Mesothelial cell of epicardium (in vitro differentiated cells): Measurements from ENCODE around the gene CDKN1C. TPM values are rescaled to one million over a fixed set of nuclear protein-coding genes. Genes with fewer than 3 reads are reported as not detected.
A peak's percentile ranks its signal among the peaks of the same experiment; 100 is the strongest.

Experiments used
- DNase-seq, 2 experiments: peaks; one replicate each; pipeline ENCODE4 v3.0.0; 2021; ENCODE audit warnings: low spot score in 2 of 2; ENCODE audit not compliant: unreplicated experiment in 2 of 2
- H3K27ac Mint-ChIP-seq: 2 replicates; pipeline ENCODE4 v1.8.0; 2021; ENCODE audit warnings: mixed read lengths
- H3K27me3 Mint-ChIP-seq: 2 replicates; pipeline ENCODE4 v1.8.0; 2021; ENCODE audit warnings: low read depth, mixed read lengths
- H3K36me3 Mint-ChIP-seq: 2 replicates; pipeline ENCODE4 v1.8.0; 2021; ENCODE audit warnings: mixed read lengths
- H3K4me1 Mint-ChIP-seq: 2 replicates; pipeline ENCODE4 v1.8.0; 2021; ENCODE audit warnings: mixed read lengths
- H3K4me3 Mint-ChIP-seq: 2 replicates; pipeline ENCODE4 v1.8.0; 2021; ENCODE audit warnings: mild to moderate bottlenecking, moderate library complexity, mixed read lengths
- H3K9me3 Mint-ChIP-seq: 2 replicates; pipeline ENCODE4 v1.8.0; 2021; ENCODE audit warnings: mixed read lengths
- total RNA-seq: library from RNA; stranded (reverse); gene quantifications from 3 replicates; pipeline ENCODE4 v1.2.1, GENCODE V29; 2021
- TF ChIP-seq, protein P1 (sequence below): fragments of 200-600 bp; sonication (generic); IDR thresholded peaks from one replicate; pipeline ENCODE4 v1.5.0; 2021; ENCODE audit warnings: antibody characterized with exemption; ENCODE audit not compliant: unreplicated experiment

Gene CDKN1C
- total RNA-seq, 1 donor from 2014 or later, result 146 TPM

DNA sequence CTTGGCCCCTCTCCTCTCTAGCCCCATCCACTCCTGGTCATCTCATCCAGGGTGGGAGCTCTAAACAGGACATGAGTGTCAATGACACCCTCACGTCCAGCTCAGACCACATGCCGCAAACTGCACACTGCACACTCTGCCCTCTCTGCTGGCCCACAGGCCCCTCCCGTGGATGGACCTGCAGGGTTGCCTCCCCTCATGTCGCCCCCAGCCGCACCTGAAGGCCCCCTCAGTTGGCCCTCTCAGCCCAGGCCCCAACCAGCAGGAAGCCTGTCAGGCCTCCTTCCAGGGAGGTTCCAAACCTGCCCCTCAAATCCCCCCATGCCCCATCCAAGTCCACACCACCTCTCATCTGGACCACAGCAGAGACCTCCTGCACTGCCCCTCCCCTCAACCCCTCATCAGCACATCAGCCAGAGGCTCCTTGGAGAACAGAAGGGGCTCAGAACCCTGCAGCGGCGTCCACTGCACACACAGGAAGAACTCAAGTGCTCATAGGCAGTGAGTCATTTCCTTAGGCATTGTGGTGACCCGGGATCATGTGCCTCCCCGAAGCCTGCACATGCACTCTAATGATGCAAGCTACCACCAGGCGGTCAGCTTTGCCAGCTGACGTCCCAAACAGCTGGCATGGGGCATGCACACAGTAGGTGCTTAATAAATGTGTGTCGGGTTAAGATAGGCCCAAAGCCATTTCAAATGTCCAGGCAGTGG lies 12.9 kb upstream of the CDKN1C start:
- TF ChIP-seq, protein P1, sequence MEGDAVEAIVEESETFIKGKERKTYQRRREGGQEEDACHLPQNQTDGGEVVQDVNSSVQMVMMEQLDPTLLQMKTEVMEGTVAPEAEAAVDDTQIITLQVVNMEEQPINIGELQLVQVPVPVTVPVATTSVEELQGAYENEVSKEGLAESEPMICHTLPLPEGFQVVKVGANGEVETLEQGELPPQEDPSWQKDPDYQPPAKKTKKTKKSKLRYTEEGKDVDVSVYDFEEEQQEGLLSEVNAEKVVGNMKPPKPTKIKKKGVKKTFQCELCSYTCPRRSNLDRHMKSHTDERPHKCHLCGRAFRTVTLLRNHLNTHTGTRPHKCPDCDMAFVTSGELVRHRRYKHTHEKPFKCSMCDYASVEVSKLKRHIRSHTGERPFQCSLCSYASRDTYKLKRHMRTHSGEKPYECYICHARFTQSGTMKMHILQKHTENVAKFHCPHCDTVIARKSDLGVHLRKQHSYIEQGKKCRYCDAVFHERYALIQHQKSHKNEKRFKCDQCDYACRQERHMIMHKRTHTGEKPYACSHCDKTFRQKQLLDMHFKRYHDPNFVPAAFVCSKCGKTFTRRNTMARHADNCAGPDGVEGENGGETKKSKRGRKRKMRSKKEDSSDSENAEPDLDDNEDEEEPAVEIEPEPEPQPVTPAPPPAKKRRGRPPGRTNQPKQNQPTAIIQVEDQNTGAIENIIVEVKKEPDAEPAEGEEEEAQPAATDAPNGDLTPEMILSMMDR, result no peak
- DNase-seq, result no peak
- Mint-ChIP-seq H3K4me1 (peaks cover 8% of the 10 kb centered on the region), H3K27ac (no peak overlapping the region), H3K36me3 (no peaks in the 10 kb centered on the region), H3K9me3 (no peaks in the 10 kb centered on the region), H3K4me3 (no peak overlapping the region), H3K27me3 (no peaks in the 10 kb centered on the region)

DNA sequence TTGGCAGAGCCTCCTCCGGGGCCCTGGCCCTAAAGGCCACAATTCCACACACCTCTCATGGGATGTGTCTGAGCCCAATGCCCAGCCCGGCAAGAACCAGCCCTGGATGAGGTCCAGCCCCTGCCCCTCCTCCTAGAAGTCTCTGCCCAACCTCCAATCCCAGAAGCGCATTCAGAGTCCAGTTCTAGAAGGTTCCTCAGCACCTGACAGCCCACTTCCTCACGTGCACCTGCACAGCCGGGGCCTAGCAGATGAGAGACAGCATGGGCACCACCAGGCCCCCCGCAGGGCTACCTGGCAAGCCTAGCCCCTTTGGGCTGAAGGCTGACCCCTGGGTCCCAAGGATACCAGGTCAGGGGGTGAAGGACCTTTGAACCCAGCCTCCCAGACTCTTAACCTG lies 11.5 kb upstream of the CDKN1C start:
- Mint-ChIP-seq H3K4me3 (no peak overlapping the region), H3K4me1 (peaks cover 12% of the 10 kb centered on the region), H3K36me3 (no peaks in the 10 kb centered on the region), H3K27me3 (no peaks in the 10 kb centered on the region), H3K27ac (no peak overlapping the region), H3K9me3 (no peaks in the 10 kb centered on the region)
- TF ChIP-seq, protein P1, result no peak
- DNase-seq, result no peak

DNA sequence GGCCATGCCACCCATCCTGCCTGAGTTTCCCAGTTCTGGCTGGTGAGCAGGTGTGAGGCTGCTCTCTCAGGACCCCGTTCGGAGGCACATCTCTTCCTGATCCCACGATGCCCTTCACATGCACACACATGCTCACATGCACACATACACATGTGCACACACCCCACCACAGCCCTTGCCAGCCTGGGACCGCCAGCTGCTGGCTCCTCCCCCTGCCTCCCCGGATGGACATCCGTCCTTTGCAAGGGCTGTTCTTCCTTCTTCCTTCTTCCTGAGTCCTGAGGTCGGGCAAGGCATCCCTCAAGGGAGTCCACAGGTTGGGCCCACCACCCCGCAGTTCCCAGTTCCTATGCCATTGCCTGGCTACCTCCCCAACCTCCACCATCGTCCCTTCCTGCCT lies 10.5 kb upstream of the CDKN1C start:
- Mint-ChIP-seq H3K27me3 (no peaks in the 10 kb centered on the region), H3K36me3 (no peaks in the 10 kb centered on the region), H3K27ac (no peak overlapping the region)

DNA sequence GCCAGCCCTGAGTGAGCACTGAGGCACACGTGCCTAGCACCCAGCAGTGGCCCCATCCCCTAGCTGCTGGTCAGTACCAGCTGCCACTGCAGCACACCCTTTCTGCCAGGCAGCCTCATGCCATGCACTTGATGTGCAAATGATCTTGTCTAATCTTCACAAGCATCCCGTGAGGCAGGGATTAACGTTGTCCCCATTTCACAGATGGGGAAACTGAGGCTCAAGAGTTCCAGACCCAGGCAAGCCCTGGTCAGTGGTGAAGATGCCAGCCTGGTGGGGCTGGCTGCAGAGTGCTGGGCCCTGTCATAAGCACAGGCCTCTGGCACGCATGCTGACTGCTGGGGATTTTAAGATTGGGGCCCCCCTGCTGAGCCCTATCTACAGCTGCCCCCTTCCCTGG lies 8.4 kb upstream of the CDKN1C start:
- Mint-ChIP-seq H3K9me3 (no peaks in the 10 kb centered on the region), H3K36me3 (no peaks in the 10 kb centered on the region)

More for the DNA sequence above, 10.5 kb upstream of the CDKN1C start:
- Mint-ChIP-seq H3K4me3 (no peak overlapping the region), H3K9me3 (no peaks in the 10 kb centered on the region), H3K4me1 (peaks cover 19% of the 10 kb centered on the region)
- TF ChIP-seq, protein P1, result no peak
- no peak for DNase-seq

DNA sequence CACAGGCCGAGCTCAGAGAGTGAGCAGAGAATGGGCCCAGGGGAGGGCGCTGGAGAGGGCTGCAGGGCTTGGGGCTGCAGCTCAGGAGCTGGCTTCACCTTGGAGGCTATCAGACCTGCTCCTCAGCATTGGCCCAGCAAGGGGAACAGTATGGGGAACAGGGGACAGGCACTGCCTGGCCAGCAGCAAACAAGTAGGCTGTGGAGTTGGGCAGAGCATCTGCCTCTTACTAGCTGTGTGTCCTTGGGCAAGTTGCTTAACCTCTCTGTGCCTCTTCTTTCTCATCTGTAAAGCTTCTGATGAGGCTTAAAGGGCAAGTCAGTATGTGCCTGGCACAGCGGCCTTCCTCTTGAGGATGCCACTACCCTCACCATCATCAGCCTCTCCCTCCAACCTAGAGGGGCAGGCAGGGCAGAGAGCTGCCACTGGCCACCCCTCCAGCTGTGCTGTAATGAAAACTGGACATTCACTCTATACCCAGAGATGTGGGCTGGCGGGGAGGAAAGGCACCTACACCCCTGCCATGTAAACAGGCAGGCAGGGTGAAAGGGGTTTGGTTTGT lies 7.5 kb upstream of the CDKN1C start:
- H3K27ac Mint-ChIP-seq, result peak overlapping the region; percentile 43
- no peaks in the 10 kb centered on the region for H3K36me3 Mint-ChIP-seq
- TF ChIP-seq, protein P1, result no peak
- no peaks in the 10 kb centered on the region for H3K27me3 Mint-ChIP-seq
- H3K4me3 Mint-ChIP-seq, result peak overlapping the region; percentile 70
- no peak for DNase-seq
- H3K4me1 Mint-ChIP-seq, result peaks cover 16% of the 10 kb centered on the region
- no peaks in the 10 kb centered on the region for H3K9me3 Mint-ChIP-seq

More for the DNA sequence above, 8.4 kb upstream of the CDKN1C start:
- DNase-seq, result no peak
- TF ChIP-seq, protein P1, result no peak
- Mint-ChIP-seq H3K4me1 (peaks cover 13% of the 10 kb centered on the region), H3K27me3 (no peaks in the 10 kb centered on the region), H3K4me3 (no peak overlapping the region), H3K27ac (no peak overlapping the region)
